ENCODE data around the gene STIP1. TPM values are rescaled to one million over a fixed set of nuclear protein-coding genes. Genes with fewer than 3 reads are reported as not detected.
A peak's percentile ranks its signal among the peaks of the same experiment; 100 is the strongest.

STIP1 gene
- total RNA-seq, 1 donor from 2014 or later: 209 TPM

DNA sequence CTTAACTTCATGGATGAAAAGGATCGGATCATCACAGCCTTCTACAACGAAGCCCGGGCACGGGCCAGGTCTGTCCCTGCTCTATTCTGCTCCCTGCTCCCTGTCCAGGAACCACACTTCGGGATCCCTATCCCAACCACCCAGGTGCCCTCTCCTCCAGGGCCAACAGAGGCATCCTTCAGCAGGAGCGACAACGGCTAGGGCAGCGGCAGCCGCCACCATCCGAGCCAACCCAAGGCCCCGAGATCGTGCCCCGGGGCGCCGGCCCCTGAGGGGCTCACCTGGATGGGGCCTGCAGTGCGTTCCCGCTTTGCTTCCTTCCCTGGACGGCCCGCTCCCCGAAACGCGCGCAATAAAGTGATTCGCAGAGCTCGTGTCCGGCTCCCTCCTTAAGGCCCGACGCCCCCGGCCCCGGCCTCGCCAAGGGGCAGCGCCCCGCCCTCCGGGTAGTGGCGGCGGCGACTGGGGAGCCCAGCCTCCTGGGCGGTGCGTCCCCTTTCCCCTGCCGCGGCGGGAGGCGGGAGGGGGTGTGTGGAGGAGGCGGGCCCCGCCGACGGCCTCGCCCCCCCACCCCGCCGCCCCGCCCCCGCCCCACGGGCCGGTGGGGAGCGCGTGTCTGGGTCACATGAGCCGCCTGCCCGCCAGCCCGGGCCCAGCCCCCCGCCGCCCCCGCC is 48.1 kb downstream of the STIP1 start, which contains the start of gene VEGFB:
Gene VEGFB (plus strand): TSS at position 672 of the 674 bp plus-strand sequence. CDS start 250 bp downstream, outside the sequence.
- Mint-ChIP-seq H3K36me3 (ENCODE audit: insufficient read depth) (peaks cover 4% of the 10 kb centered on the region), H3K27ac (peak within 1 kb of the TSS; percentile 80), H3K27me3 (no peaks in the 10 kb centered on the region), H3K4me1 (ENCODE audit: low read depth) (peaks cover 25% of the 10 kb centered on the region), H3K9me3 (ENCODE audit: low read depth) (no peaks in the 10 kb centered on the region), H3K4me3 (ENCODE audit: low read depth) (peak within 1 kb of the TSS; percentile 84)
- DNase-seq (ENCODE audit: low spot score, unreplicated experiment): peak; percentile 49
- TF ChIP-seq, protein P1, sequence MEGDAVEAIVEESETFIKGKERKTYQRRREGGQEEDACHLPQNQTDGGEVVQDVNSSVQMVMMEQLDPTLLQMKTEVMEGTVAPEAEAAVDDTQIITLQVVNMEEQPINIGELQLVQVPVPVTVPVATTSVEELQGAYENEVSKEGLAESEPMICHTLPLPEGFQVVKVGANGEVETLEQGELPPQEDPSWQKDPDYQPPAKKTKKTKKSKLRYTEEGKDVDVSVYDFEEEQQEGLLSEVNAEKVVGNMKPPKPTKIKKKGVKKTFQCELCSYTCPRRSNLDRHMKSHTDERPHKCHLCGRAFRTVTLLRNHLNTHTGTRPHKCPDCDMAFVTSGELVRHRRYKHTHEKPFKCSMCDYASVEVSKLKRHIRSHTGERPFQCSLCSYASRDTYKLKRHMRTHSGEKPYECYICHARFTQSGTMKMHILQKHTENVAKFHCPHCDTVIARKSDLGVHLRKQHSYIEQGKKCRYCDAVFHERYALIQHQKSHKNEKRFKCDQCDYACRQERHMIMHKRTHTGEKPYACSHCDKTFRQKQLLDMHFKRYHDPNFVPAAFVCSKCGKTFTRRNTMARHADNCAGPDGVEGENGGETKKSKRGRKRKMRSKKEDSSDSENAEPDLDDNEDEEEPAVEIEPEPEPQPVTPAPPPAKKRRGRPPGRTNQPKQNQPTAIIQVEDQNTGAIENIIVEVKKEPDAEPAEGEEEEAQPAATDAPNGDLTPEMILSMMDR (IDR thresholded peaks at IDR 0.05; ENCODE audit: unreplicated experiment): no peak

DNA sequence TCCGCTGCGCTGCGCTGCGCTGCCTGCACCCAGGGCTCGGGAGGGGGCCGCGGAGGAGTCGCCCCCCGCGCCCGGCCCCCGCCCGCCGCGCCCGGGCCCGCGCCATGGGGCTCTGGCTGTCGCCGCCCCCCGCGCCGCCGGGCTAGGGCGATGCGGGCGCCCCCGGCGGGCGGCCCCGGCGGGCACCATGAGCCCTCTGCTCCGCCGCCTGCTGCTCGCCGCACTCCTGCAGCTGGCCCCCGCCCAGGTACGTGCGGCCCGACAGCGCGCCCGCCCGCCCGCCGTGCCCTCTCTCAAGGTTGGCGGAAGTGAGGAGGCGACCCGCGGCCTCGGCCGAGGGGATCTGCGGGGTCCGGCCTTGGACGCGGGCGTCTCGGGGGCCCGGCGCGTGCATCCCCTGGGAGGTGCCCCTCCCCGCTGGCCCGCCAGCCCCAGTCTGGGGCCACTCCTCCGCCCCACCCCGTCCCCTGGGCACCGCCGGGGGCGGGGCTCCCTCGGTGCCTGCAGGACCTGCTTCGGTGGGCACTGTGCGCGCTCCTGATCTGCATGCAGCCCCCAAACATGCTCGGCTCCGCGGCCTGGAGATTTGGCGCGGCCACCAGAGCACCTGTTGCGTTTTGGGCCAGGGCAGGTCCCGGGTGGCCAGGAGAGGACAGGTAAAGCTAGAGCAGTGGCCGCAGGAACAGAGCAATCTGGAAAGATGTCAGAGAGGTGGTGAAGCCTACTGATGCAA is 48.8 kb downstream of the STIP1 start:
- no peak overlapping the region for H3K27ac Mint-ChIP-seq
- TF ChIP-seq, protein P1 (IDR thresholded peaks at IDR 0.05; ENCODE audit: unreplicated experiment): peak; percentile 33
- peaks cover 4% of the 10 kb centered on the region for H3K36me3 Mint-ChIP-seq (ENCODE audit: insufficient read depth)
- peak overlapping the region; percentile 84 for H3K4me3 Mint-ChIP-seq (ENCODE audit: low read depth)
- peaks cover 21% of the 10 kb centered on the region for H3K4me1 Mint-ChIP-seq (ENCODE audit: low read depth)
- H3K27me3 Mint-ChIP-seq: no peaks in the 10 kb centered on the region
- DNase-seq (ENCODE audit: low spot score, unreplicated experiment): no peak
- no peaks in the 10 kb centered on the region for H3K9me3 Mint-ChIP-seq (ENCODE audit: low read depth)

DNA sequence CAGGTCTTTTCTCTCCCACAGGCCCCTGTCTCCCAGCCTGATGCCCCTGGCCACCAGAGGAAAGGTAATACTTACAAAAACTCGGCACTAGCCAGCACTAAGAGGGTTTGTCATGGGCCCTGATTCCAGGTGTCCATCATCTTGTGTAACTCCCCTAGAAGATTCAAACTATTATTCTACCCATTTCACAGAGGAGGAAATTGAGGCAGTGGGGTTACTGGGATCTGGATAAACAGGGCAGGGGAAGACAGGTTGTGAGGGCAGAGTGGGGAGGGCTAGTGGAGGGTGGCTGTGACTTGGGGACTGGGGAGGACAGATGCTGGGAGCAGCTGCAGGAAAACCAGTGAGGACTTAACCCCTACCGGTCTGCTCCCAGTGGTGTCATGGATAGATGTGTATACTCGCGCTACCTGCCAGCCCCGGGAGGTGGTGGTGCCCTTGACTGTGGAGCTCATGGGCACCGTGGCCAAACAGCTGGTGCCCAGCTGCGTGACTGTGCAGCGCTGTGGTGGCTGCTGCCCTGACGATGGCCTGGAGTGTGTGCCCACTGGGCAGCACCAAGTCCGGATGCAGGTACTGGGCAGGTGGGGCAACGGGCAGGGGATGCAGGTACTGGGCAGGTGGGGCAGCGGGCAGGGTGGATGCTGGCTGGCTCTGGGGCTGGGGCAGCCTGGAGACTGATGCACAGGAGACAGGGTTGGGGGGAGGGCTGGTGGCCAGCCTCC is 49.6 kb downstream of the STIP1 start:
- H3K27me3 Mint-ChIP-seq: no peaks in the 10 kb centered on the region
- peaks cover 4% of the 10 kb centered on the region for H3K36me3 Mint-ChIP-seq (ENCODE audit: insufficient read depth)
- no peak for DNase-seq (ENCODE audit: low spot score, unreplicated experiment)
- H3K27ac Mint-ChIP-seq: peak overlapping the region; percentile 80
- no peaks in the 10 kb centered on the region for H3K9me3 Mint-ChIP-seq (ENCODE audit: low read depth)
- H3K4me1 Mint-ChIP-seq (ENCODE audit: low read depth): peaks cover 23% of the 10 kb centered on the region
- peak overlapping the region; percentile 84 for H3K4me3 Mint-ChIP-seq (ENCODE audit: low read depth)
- TF ChIP-seq, protein P1 (IDR thresholded peaks at IDR 0.05; ENCODE audit: unreplicated experiment): no peak

DNA sequence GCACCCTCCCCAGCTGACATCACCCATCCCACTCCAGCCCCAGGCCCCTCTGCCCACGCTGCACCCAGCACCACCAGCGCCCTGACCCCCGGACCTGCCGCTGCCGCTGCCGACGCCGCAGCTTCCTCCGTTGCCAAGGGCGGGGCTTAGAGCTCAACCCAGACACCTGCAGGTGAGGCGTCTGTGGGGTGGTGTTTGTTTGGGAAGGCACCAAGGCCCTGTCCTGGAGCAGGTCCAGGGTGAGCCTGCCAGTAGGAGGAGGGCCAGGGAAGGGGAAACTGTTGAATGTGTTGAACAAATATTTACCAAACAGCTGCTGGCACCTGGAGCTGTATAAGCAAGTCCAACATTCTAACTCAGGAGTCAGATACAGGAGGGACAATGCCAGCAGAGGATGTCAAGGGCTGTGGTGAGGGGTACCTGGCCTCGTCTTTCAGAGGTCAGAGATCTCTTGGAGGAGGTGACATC is 51.5 kb downstream of the STIP1 start:
- Mint-ChIP-seq H3K4me3 (ENCODE audit: low read depth) (peak overlapping the region; percentile 53), H3K27ac (peak overlapping the region; percentile 90), H3K9me3 (ENCODE audit: low read depth) (no peaks in the 10 kb centered on the region), H3K27me3 (no peaks in the 10 kb centered on the region), H3K36me3 (ENCODE audit: insufficient read depth) (peaks cover 4% of the 10 kb centered on the region), H3K4me1 (ENCODE audit: low read depth) (peaks cover 23% of the 10 kb centered on the region)
- DNase-seq (ENCODE audit: low spot score, unreplicated experiment): no peak
- TF ChIP-seq, protein P1 (IDR thresholded peaks at IDR 0.05; ENCODE audit: unreplicated experiment): no peak

DNA sequence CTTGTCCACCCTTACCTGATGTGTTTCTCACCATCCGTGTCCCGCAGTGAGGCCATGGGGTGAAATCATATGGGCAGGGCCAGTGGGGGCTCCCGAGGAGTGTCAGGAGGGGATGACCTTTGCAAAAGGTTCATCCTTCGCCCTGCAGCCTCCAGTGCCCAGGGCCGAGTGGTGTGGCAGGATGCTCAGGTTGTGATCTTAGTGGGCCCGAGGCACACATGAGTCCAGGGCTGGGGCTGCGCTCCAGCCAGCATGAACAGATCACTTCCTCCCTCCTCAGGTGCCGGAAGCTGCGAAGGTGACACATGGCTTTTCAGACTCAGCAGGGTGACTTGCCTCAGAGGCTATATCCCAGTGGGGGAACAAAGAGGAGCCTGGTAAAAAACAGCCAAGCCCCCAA is 52.1 kb downstream of the STIP1 start:
- H3K36me3 Mint-ChIP-seq (ENCODE audit: insufficient read depth): peaks cover 4% of the 10 kb centered on the region
- H3K9me3 Mint-ChIP-seq (ENCODE audit: low read depth): no peaks in the 10 kb centered on the region
- TF ChIP-seq, protein P1 (IDR thresholded peaks at IDR 0.05; ENCODE audit: unreplicated experiment): no peak
- H3K4me3 Mint-ChIP-seq (ENCODE audit: low read depth): peak overlapping the region; percentile 53
- peak overlapping the region; percentile 90 for H3K27ac Mint-ChIP-seq
- no peaks in the 10 kb centered on the region for H3K27me3 Mint-ChIP-seq
- peaks cover 23% of the 10 kb centered on the region for H3K4me1 Mint-ChIP-seq (ENCODE audit: low read depth)
- DNase-seq (ENCODE audit: low spot score, unreplicated experiment): no peak

Measured in progenitor cell of endocrine pancreas (in vitro differentiated cells).